Ishikawa (cell line): Measurements from ENCODE around the gene GJD3.

ENCODE experiments used
- CEBPB ChIP-seq: IDR thresholded peaks from 2 replicates; pipeline ENCODE4 v1.6.1; 2012
- CREB1 ChIP-seq: IDR thresholded peaks from 2 replicates; pipeline ENCODE4 v1.6.1; 2012; ENCODE audit warnings: low read depth
- EGR1 ChIP-seq: IDR thresholded peaks from 2 replicates; pipeline ENCODE4 v1.6.1; 2012
- EP300 ChIP-seq: IDR thresholded peaks from 2 replicates; pipeline ENCODE4 v1.6.1; 2012; ENCODE audit warnings: borderline replicate concordance
- FOXM1 ChIP-seq: IDR thresholded peaks from 2 replicates; pipeline ENCODE4 v1.6.1; 2012; ENCODE audit warnings: low read depth, borderline replicate concordance
- NFIC ChIP-seq: IDR thresholded peaks from 2 replicates; pipeline ENCODE4 v1.6.1; 2012
- RAD21 ChIP-seq: IDR thresholded peaks from 2 replicates; pipeline ENCODE4 v1.6.1; 2012; ENCODE audit warnings: low read depth
- TAF1 ChIP-seq: IDR thresholded peaks from 2 replicates; pipeline ENCODE4 v1.6.1; 2012; ENCODE audit warnings: low read depth, mild to moderate bottlenecking
- TCF12 ChIP-seq: IDR thresholded peaks from 2 replicates; pipeline ENCODE4 v1.6.1; 2012; ENCODE audit warnings: low read depth
- TEAD4 ChIP-seq: IDR thresholded peaks from 2 replicates; pipeline ENCODE4 v1.6.1; 2012
- YY1 ChIP-seq: IDR thresholded peaks from 2 replicates; pipeline ENCODE4 v1.6.1; 2012; ENCODE audit warnings: low read depth
- ZBTB7A ChIP-seq: IDR thresholded peaks from 2 replicates; pipeline ENCODE4 v1.6.1; 2012; ENCODE audit warnings: low read depth
- TF ChIP-seq, protein P1 (sequence below): IDR thresholded peaks from 2 replicates; pipeline ENCODE4 v1.6.1; 2012
- TF ChIP-seq, protein P2 (sequence below): IDR thresholded peaks from 2 replicates; pipeline ENCODE4 v1.6.1; 2012; ENCODE audit warnings: low read depth, mild to moderate bottlenecking
- TF ChIP-seq, protein P3 (sequence below): IDR thresholded peaks from 2 replicates; pipeline ENCODE4 v1.6.1; 2012

The GJD3 gene, protein sequence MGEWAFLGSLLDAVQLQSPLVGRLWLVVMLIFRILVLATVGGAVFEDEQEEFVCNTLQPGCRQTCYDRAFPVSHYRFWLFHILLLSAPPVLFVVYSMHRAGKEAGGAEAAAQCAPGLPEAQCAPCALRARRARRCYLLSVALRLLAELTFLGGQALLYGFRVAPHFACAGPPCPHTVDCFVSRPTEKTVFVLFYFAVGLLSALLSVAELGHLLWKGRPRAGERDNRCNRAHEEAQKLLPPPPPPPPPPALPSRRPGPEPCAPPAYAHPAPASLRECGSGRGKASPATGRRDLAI

DNA sequence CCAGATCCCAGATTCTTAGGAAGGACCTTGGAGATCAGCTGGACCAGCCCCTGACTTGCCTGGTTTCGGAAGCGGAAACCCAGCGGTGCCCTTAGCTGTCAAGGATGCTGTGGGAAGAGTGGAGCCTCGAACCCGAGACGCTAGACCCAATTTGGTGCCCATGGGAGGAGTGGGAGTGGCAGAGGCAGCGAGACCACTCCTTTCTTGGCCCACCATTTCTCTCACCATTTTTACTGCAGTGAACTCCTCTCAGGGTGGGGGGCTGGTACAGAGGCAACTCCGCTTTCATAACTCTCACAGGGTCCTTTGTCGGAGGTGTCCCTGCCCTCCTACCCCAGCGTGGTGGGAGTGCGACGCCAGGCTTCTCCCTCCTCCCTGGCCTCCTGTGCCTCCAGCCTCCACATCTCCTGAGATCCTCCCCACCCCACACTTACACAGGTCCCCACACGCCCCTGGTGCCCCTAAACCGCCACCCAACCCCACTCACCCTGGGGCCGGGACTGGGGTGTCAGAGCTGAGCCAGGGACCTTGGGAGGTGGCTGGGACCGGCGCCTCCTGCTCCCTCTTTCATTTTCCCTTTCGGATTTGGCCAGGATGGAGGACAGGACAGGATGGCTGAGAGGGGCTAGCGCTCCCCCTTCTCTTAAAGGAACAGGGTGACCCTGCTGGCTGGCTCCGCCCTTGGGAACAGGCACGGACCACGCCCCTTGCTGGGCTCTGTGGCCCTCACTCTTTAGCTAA is at the start of gene GJD3:
Gene GJD3 (minus strand): TSS at position 617 of the 741 bp plus-strand sequence. CDS start 922 bp downstream, outside the sequence.
- no peak for TF ChIP-seq CREB1
- TF ChIP-seq, protein P1, sequence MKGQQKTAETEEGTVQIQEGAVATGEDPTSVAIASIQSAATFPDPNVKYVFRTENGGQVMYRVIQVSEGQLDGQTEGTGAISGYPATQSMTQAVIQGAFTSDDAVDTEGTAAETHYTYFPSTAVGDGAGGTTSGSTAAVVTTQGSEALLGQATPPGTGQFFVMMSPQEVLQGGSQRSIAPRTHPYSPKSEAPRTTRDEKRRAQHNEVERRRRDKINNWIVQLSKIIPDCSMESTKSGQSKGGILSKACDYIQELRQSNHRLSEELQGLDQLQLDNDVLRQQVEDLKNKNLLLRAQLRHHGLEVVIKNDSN = no peak
- no peak for TF ChIP-seq CEBPB
- TF ChIP-seq, protein P2, sequence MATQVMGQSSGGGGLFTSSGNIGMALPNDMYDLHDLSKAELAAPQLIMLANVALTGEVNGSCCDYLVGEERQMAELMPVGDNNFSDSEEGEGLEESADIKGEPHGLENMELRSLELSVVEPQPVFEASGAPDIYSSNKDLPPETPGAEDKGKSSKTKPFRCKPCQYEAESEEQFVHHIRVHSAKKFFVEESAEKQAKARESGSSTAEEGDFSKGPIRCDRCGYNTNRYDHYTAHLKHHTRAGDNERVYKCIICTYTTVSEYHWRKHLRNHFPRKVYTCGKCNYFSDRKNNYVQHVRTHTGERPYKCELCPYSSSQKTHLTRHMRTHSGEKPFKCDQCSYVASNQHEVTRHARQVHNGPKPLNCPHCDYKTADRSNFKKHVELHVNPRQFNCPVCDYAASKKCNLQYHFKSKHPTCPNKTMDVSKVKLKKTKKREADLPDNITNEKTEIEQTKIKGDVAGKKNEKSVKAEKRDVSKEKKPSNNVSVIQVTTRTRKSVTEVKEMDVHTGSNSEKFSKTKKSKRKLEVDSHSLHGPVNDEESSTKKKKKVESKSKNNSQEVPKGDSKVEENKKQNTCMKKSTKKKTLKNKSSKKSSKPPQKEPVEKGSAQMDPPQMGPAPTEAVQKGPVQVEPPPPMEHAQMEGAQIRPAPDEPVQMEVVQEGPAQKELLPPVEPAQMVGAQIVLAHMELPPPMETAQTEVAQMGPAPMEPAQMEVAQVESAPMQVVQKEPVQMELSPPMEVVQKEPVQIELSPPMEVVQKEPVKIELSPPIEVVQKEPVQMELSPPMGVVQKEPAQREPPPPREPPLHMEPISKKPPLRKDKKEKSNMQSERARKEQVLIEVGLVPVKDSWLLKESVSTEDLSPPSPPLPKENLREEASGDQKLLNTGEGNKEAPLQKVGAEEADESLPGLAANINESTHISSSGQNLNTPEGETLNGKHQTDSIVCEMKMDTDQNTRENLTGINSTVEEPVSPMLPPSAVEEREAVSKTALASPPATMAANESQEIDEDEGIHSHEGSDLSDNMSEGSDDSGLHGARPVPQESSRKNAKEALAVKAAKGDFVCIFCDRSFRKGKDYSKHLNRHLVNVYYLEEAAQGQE = no peak
- TF ChIP-seq EP300 = no peak
- TF ChIP-seq TEAD4 = no peak
- no peak for TF ChIP-seq EGR1
- TF ChIP-seq YY1 = no peak
- no peak for TF ChIP-seq TAF1
- no peak for TF ChIP-seq ZBTB7A
- no peak for TF ChIP-seq RAD21
- no peak for TF ChIP-seq FOXM1
- TF ChIP-seq TCF12 = no peak

DNA sequence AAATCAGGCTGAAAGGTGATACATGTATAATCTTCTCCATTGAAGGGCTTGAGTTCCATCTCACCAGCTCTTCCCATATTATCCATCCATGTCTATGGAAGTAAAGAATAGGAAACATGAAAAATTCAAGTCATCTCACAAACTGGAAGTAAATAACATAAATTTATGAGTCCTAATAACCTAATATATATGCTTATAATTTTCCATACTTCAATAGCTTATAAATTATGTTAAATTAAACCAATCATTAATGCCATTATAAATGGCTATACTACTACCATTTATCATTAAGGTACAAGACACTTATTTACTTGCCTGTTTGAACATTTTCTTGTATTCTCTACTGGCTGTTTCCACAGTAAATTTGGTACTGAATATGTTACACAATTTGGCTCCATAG is 48.3 kb upstream of the GJD3 start:
- TF ChIP-seq, protein P1 = no peak
- TF ChIP-seq TAF1 (no peak), CEBPB (no peak), YY1 (no peak), TEAD4 (no peak), EGR1 (no peak), ZBTB7A (no peak), RAD21 (no peak), FOXM1 (no peak)
- TF ChIP-seq, protein P2 = no peak
- TF ChIP-seq, protein P3, sequence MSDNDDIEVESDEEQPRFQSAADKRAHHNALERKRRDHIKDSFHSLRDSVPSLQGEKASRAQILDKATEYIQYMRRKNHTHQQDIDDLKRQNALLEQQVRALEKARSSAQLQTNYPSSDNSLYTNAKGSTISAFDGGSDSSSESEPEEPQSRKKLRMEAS = no peak

DNA sequence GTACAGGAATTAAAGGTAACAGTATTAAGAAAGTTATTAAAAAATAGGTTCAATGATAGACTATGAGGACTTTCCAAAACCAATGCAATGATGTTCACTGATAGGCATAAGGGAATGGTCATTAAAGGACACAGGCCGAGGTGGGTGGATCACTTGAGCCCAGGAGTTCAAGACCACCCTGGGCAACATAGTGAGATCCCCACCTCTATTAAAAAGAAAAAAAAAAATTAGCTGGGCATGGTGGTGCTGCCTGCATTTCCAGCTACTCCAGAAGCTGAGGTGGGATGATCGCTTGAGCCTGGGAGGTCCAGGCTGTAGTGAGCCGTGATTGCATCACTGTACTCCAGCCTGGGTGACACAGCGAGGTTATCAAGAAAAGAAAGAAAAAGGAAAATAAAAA is 47.3 kb upstream of the GJD3 start:
- TF ChIP-seq NFIC (no peak), TCF12 (no peak), ZBTB7A (no peak), EP300 (no peak), CREB1 (no peak), FOXM1 (no peak), CEBPB (no peak), YY1 (no peak), TAF1 (no peak), TEAD4 (no peak), EGR1 (no peak)
- TF ChIP-seq, protein P2 = no peak
- TF ChIP-seq, protein P3 = no peak
